ENCODE results near the gene FADS2. TPM values are rescaled to one million over a fixed set of nuclear protein-coding genes. Genes with fewer than 3 reads are reported as not detected.
A peak's percentile ranks its signal among the peaks of the same experiment; 100 is the strongest.

The FADS2 gene
- total and polyA plus RNA-seq, 9 of the 15 experiments (the other 6 are each of a cell fraction or from before 2014, with no cell fraction given), result 2.9 to 42.8 (median 16.2) TPM

DNA sequence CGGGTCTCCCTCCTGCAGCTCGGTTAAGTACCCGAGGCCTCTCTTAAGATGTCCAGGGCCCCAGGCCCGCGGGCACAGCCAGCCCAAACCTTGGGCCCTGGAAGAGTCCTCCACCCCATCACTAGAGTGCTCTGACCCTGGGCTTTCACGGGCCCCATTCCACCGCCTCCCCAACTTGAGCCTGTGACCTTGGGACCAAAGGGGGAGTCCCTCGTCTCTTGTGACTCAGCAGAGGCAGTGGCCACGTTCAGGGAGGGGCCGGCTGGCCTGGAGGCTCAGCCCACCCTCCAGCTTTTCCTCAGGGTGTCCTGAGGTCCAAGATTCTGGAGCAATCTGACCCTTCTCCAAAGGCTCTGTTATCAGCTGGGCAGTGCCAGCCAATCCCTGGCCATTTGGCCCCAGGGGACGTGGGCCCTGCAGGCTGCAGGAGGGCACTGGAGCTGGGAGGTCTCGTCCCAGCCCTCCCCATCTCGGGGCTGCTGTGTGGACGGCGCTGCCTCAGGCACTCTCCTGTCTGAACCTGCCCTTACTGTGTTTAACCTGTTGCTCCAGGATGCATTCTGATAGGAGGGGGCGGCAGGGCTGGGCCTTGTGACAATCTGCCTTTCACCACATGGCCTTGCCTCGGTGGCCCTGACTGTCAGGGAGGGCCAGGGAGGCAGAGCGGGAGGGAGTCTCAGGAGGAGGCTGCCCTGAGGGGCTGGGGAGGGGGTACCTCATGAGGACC lies 38.3 kb downstream of the FADS2 start (continued):
- TF ChIP-seq ZZZ3 (IDR thresholded peaks at IDR 0.05), result no peak
- TF ChIP-seq TCF7L2 (IDR thresholded peaks at IDR 0.05; ENCODE audit: low read depth, low read length), result no peak
- no peak for TF ChIP-seq ETV1 (tag; conservative IDR thresholded peaks at IDR 0.05; ENCODE audit: low read depth)
- TF ChIP-seq TEAD1 (CRISPR knock-in tag; IDR thresholded peaks at IDR 0.05), result 0 out of 4 replicates have a peak, but pooled peaks of 1 of the 2 experiments have one; percentile 24
- no peak for TF ChIP-seq FOXK1 (CRISPR knock-in tag; IDR thresholded peaks at IDR 0.05; ENCODE audit: borderline replicate concordance)
- no peak for TF ChIP-seq HDGF (IDR thresholded peaks at IDR 0.05)
- TF ChIP-seq RBM34 (IDR thresholded peaks at IDR 0.05; ENCODE audit: borderline replicate concordance, insufficient read depth, low read length), result no peak
- no peak for TF ChIP-seq MEF2A (IDR thresholded peaks at IDR 0.05; ENCODE audit: control insufficient read depth, low read depth, low read length)
- no peak for TF ChIP-seq SNRNP70 (optimal IDR thresholded peaks at IDR 0.05; ENCODE audit: low read depth, low read length)
- TF ChIP-seq ZNF143 (CRISPR knock-in tag; IDR thresholded peaks at IDR 0.05), result peak; percentile 31; the same call in 1 of the 2 replicates
- no peak for TF ChIP-seq XRCC4 (IDR thresholded peaks at IDR 0.05; ENCODE audit: extremely low read depth, insufficient read depth, insufficient read length)
- TF ChIP-seq RFX1 (IDR thresholded peaks at IDR 0.05), result no peak
- no peak for TF ChIP-seq JUN (IDR thresholded peaks at IDR 0.05; ENCODE audit: borderline replicate concordance, low read depth, low read length)
- no peak for TF ChIP-seq JUN (CRISPR knock-in tag; IDR thresholded peaks at IDR 0.05; ENCODE audit: borderline replicate concordance)
- TF ChIP-seq PHTF2 (CRISPR knock-in tag; IDR thresholded peaks at IDR 0.05), result no peak
- no peak for TF ChIP-seq ZNF347 (CRISPR knock-in tag; IDR thresholded peaks at IDR 0.05; ENCODE audit: low read depth)
- TF ChIP-seq RFX5 (IDR thresholded peaks at IDR 0.05; ENCODE audit: low read depth, low read length), result no peak
- TF ChIP-seq, protein P1, sequence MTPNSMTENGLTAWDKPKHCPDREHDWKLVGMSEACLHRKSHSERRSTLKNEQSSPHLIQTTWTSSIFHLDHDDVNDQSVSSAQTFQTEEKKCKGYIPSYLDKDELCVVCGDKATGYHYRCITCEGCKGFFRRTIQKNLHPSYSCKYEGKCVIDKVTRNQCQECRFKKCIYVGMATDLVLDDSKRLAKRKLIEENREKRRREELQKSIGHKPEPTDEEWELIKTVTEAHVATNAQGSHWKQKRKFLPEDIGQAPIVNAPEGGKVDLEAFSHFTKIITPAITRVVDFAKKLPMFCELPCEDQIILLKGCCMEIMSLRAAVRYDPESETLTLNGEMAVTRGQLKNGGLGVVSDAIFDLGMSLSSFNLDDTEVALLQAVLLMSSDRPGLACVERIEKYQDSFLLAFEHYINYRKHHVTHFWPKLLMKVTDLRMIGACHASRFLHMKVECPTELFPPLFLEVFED (CRISPR knock-in tag; conservative IDR thresholded peaks at IDR 0.05), result no peak
- TF ChIP-seq, protein P2, sequence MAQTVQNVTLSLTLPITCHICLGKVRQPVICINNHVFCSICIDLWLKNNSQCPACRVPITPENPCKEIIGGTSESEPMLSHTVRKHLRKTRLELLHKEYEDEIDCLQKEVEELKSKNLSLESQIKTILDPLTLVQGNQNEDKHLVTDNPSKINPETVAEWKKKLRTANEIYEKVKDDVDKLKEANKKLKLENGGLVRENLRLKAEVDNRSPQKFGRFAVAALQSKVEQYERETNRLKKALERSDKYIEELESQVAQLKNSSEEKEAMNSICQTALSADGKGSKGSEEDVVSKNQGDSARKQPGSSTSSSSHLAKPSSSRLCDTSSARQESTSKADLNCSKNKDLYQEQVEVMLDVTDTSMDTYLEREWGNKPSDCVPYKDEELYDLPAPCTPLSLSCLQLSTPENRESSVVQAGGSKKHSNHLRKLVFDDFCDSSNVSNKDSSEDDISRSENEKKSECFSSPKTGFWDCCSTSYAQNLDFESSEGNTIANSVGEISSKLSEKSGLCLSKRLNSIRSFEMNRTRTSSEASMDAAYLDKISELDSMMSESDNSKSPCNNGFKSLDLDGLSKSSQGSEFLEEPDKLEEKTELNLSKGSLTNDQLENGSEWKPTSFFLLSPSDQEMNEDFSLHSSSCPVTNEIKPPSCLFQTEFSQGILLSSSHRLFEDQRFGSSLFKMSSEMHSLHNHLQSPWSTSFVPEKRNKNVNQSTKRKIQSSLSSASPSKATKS (CRISPR knock-in tag; IDR thresholded peaks at IDR 0.05), result no peak
- TF ChIP-seq RHOXF2B (CRISPR knock-in tag; conservative IDR thresholded peaks at IDR 0.05), result no peak
- no peak for TF ChIP-seq ZNF124 (CRISPR knock-in tag; IDR thresholded peaks at IDR 0.05)
- TF ChIP-seq, protein P3, sequence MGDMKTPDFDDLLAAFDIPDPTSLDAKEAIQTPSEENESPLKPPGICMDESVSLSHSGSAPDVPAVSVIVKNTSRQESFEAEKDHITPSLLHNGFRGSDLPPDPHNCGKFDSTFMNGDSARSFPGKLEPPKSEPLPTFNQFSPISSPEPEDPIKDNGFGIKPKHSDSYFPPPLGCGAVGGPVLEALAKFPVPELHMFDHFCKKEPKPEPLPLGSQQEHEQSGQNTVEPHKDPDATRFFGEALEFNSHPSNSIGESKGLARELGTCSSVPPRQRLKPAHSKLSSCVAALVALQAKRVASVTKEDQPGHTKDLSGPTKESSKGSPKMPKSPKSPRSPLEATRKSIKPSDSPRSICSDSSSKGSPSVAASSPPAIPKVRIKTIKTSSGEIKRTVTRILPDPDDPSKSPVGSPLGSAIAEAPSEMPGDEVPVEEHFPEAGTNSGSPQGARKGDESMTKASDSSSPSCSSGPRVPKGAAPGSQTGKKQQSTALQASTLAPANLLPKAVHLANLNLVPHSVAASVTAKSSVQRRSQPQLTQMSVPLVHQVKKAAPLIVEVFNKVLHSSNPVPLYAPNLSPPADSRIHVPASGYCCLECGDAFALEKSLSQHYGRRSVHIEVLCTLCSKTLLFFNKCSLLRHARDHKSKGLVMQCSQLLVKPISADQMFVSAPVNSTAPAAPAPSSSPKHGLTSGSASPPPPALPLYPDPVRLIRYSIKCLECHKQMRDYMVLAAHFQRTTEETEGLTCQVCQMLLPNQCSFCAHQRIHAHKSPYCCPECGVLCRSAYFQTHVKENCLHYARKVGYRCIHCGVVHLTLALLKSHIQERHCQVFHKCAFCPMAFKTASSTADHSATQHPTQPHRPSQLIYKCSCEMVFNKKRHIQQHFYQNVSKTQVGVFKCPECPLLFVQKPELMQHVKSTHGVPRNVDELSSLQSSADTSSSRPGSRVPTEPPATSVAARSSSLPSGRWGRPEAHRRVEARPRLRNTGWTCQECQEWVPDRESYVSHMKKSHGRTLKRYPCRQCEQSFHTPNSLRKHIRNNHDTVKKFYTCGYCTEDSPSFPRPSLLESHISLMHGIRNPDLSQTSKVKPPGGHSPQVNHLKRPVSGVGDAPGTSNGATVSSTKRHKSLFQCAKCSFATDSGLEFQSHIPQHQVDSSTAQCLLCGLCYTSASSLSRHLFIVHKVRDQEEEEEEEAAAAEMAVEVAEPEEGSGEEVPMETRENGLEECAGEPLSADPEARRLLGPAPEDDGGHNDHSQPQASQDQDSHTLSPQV (IDR thresholded peaks at IDR 0.05), result peak; percentile 80
